ENCODE measurements around the gene FER.

The FER gene

DNA sequence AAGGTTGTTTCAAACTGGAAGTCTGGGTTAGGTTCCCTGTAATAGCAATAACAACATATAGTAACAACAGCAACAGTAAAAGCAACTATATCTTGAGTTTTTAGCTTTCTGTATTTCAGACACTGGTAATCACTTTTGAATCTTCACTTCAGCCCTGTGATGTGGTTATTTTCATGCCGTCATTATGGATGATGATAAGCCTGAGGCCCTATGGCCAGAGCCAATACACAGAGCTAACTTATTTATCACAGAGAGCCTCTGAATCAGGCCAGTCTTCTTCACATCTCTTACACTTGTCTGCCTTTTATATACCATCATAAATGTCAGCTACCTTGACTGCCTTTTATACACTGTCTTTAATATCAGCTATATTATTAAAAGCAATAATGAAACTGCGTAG, 329.0 kb downstream of the FER start:
- CTCF ChIA-PET, result interaction anchor here (0.6 to 1.0 kb wide), 3 partner anchors 8 to 246 kb away, joined by 4 to 5 read pairs (median 4); no protein-coding TSS in a partner anchor
- Histone ChIP-seq H3K36me3 (ENCODE audit: control insufficient read depth in 2 of 2, insufficient read depth in 1 of 2, low read length in 2 of 2) (no peaks in the 10 kb centered on the region), H3K4me3 (ENCODE audit: low read depth, low read length) (no peak overlapping the region), H3K9me3 (ENCODE audit: control insufficient read depth, insufficient read depth, low read depth, low read length) (no peaks in the 10 kb centered on the region), H3K27ac (ENCODE audit: extremely low read depth, low read depth, low read length) (no peak overlapping the region), H3K4me1 (ENCODE audit: control insufficient read depth, insufficient read depth, low read length) (peaks cover 6% of the 10 kb centered on the region)
- TF ChIP-seq ZNF280D (tag by site-specific recombination; IDR thresholded peaks at IDR 0.05) (no peak), ZNF155 (tag by site-specific recombination; IDR thresholded peaks at IDR 0.05) (no peak), ZNF184 (tag by site-specific recombination; IDR thresholded peaks at IDR 0.05) (no peak), OSR2 (tag by site-specific recombination; IDR thresholded peaks at IDR 0.05) (no peak), ZNF558 (tag by site-specific recombination; IDR thresholded peaks at IDR 0.05) (no peak), ZNF311 (tag by site-specific recombination; IDR thresholded peaks at IDR 0.05; ENCODE audit: borderline replicate concordance) (no peak), ZNF629 (tag by site-specific recombination; IDR thresholded peaks at IDR 0.05) (no peak), ZNF677 (tag by site-specific recombination; IDR thresholded peaks at IDR 0.05) (no peak), KLF7 (tag by site-specific recombination; IDR thresholded peaks at IDR 0.05; ENCODE audit: borderline replicate concordance) (no peak)
- TF ChIP-seq, protein P1, sequence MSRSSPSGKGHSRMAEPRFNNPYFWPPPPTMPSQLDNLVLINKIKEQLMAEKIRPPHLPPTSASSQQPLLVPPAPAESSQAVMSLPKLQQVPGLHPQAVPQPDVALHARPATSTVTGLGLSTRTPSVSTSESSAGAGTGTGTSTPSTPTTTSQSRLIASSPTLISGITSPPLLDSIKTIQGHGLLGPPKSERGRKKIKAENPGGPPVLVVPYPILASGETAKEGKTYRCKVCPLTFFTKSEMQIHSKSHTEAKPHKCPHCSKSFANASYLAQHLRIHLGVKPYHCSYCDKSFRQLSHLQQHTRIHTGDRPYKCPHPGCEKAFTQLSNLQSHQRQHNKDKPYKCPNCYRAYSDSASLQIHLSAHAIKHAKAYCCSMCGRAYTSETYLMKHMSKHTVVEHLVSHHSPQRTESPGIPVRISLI (tag by site-specific recombination; IDR thresholded peaks at IDR 0.05), result no peak
- POLR2A ChIA-PET, result no interaction called here

GRCh38 chr5:109078448-109078847, 330.8 kb downstream of the FER start:
- POLR2A ChIA-PET, result no interaction called here
- Histone ChIP-seq H3K9me3 (ENCODE audit: control insufficient read depth, insufficient read depth, low read depth, low read length) (no peaks in the 10 kb centered on the region), H3K4me3 (ENCODE audit: low read depth, low read length) (no peak overlapping the region), H3K4me1 (ENCODE audit: control insufficient read depth, insufficient read depth, low read length) (peaks cover 9% of the 10 kb centered on the region), H3K27ac (ENCODE audit: extremely low read depth, low read depth, low read length) (no peak overlapping the region), H3K36me3 (ENCODE audit: control insufficient read depth in 2 of 2, insufficient read depth in 1 of 2, low read length in 2 of 2) (no peaks in the 10 kb centered on the region)
- no peak for TF ChIP-seq REST (tag by site-specific recombination; IDR thresholded peaks at IDR 0.05)
- TF ChIP-seq ZNF239 (tag by site-specific recombination; IDR thresholded peaks at IDR 0.05), result no peak
- TF ChIP-seq ELK4 (IDR thresholded peaks at IDR 0.05; ENCODE audit: borderline replicate concordance, low read depth, low read length), result no peak
- TF ChIP-seq ZNF544 (tag by site-specific recombination; IDR thresholded peaks at IDR 0.05), result no peak
- no peak for TF ChIP-seq ZNF132 (tag by site-specific recombination; IDR thresholded peaks at IDR 0.05; ENCODE audit: borderline replicate concordance)
- TF ChIP-seq ZNF560 (tag by site-specific recombination; IDR thresholded peaks at IDR 0.05; ENCODE audit: borderline replicate concordance), result no peak
- TF ChIP-seq BCL11A (tag by site-specific recombination; IDR thresholded peaks at IDR 0.05; ENCODE audit: low read depth), result no peak
- no peak for TF ChIP-seq ZBTB26 (tag by site-specific recombination; optimal IDR thresholded peaks at IDR 0.05)
- no peak for TF ChIP-seq ZNF664 (tag by site-specific recombination; IDR thresholded peaks at IDR 0.05)
- TF ChIP-seq, protein P2, sequence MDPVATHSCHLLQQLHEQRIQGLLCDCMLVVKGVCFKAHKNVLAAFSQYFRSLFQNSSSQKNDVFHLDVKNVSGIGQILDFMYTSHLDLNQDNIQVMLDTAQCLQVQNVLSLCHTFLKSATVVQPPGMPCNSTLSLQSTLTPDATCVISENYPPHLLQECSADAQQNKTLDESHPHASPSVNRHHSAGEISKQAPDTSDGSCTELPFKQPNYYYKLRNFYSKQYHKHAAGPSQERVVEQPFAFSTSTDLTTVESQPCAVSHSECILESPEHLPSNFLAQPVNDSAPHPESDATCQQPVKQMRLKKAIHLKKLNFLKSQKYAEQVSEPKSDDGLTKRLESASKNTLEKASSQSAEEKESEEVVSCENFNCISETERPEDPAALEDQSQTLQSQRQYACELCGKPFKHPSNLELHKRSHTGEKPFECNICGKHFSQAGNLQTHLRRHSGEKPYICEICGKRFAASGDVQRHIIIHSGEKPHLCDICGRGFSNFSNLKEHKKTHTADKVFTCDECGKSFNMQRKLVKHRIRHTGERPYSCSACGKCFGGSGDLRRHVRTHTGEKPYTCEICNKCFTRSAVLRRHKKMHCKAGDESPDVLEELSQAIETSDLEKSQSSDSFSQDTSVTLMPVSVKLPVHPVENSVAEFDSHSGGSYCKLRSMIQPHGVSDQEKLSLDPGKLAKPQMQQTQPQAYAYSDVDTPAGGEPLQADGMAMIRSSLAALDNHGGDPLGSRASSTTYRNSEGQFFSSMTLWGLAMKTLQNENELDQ (tag by site-specific recombination; IDR thresholded peaks at IDR 0.05; ENCODE audit: low read depth), result no peak
- CTCF ChIA-PET, result no interaction called here
